ENCODE measurements around the gene SLC12A7. TPM values are rescaled to one million over a fixed set of nuclear protein-coding genes. Genes with fewer than 3 reads are reported as not detected.

Gene SLC12A7
- total RNA-seq, 6 experiments from 2014 or later: 0.07 to 0.09 (median 0.09) TPM; not detected in 3

GRCh38 chr5:1021136-1021968 is 90.5 kb downstream of the SLC12A7 start:
- H3K27ac Mint-ChIP-seq: no peak overlapping the region
- no peaks in the 10 kb centered on the region for H3K36me3 Mint-ChIP-seq (ENCODE audit: low read depth)
- no peak for TF ChIP-seq CTCF (IDR thresholded peaks at IDR 0.05)
- H3K4me1 Mint-ChIP-seq (ENCODE audit: low read depth): no peaks in the 10 kb centered on the region
- H3K9me3 Mint-ChIP-seq: no peaks in the 10 kb centered on the region
- DNase-seq: no peak
- peaks cover 26% of the 10 kb centered on the region for H3K27me3 Mint-ChIP-seq (ENCODE audit: insufficient read depth)
- H3K4me3 Mint-ChIP-seq: no peak overlapping the region

GRCh38 chr5:1020452-1020961 is 91.4 kb downstream of the SLC12A7 start:
- Mint-ChIP-seq H3K4me3 (no peak overlapping the region), H3K27ac (no peak overlapping the region), H3K27me3 (ENCODE audit: insufficient read depth) (peaks cover 34% of the 10 kb centered on the region), H3K9me3 (no peaks in the 10 kb centered on the region), H3K4me1 (ENCODE audit: low read depth) (no peaks in the 10 kb centered on the region), H3K36me3 (ENCODE audit: low read depth) (no peaks in the 10 kb centered on the region)
- no peak for DNase-seq
- no peak for TF ChIP-seq CTCF (IDR thresholded peaks at IDR 0.05)

GRCh38 chr5:1019001-1019905 is 92.6 kb downstream of the SLC12A7 start:
- H3K27ac Mint-ChIP-seq: no peak overlapping the region
- DNase-seq: no peak
- H3K9me3 Mint-ChIP-seq: no peaks in the 10 kb centered on the region
- H3K27me3 Mint-ChIP-seq (ENCODE audit: insufficient read depth): peaks cover 40% of the 10 kb centered on the region
- H3K4me1 Mint-ChIP-seq (ENCODE audit: low read depth): no peaks in the 10 kb centered on the region
- no peak for TF ChIP-seq CTCF (IDR thresholded peaks at IDR 0.05)
- no peaks in the 10 kb centered on the region for H3K36me3 Mint-ChIP-seq (ENCODE audit: low read depth)
- no peak overlapping the region for H3K4me3 Mint-ChIP-seq

- H3K36me3 Mint-ChIP-seq (ENCODE audit: low read depth): no peaks in the 10 kb centered on the region
These were observed 93.3 kb downstream of the SLC12A7 start for GRCh38 chr5:1018596-1018995.

More at GRCh38 chr5:1018596-1018995, 93.3 kb downstream of the SLC12A7 start:
- H3K9me3 Mint-ChIP-seq: no peaks in the 10 kb centered on the region
- H3K27ac Mint-ChIP-seq: no peak overlapping the region
- DNase-seq: no peak
- no peak overlapping the region for H3K4me3 Mint-ChIP-seq
- peaks cover 40% of the 10 kb centered on the region for H3K27me3 Mint-ChIP-seq (ENCODE audit: insufficient read depth)
- no peak for TF ChIP-seq CTCF (IDR thresholded peaks at IDR 0.05)
- no peaks in the 10 kb centered on the region for H3K4me1 Mint-ChIP-seq (ENCODE audit: low read depth)

Data from HFFc6 (cell line).